WTC11 (cell line): ENCODE data around the gene RASAL3. TPM values are rescaled to one million over a fixed set of nuclear protein-coding genes. Genes with fewer than 3 reads are reported as not detected.

Experiments
- ATAC-seq: fragments of 200-7000 bp; cut with Tn5 transposase; 2 replicates; pipeline ENCODE4 v1.10.0; 2021; ENCODE audit warnings: mild to moderate bottlenecking, moderate library complexity
- CTCF ChIA-PET: fragments of 300-600 bp; sonication (Branson Sonifier 250); formaldehyde crosslinking; loops from one replicate; lab custom pipeline; 2021; ENCODE audit warnings: antibody characterized with exemption; lab: Charles Lee
- POLR2A ChIA-PET: fragments of 350-600 bp; sonication (Branson Sonifier 250); formaldehyde crosslinking; loops from one replicate; lab custom pipeline; 2021; ENCODE audit warnings: antibody characterized with exemption; lab: Charles Lee
- DNase-seq: peaks from one replicate; pipeline ENCODE4 v3.0.0; 2021; ENCODE audit warnings: low spot score
- H3K27ac Mint-ChIP-seq: 2 replicates; pipeline ENCODE4 v1.8.0; 2021; ENCODE audit warnings: mixed read lengths
- H3K27me3 Mint-ChIP-seq: 2 replicates; pipeline ENCODE4 v1.8.0; 2021; ENCODE audit warnings: low read depth, mild to moderate bottlenecking, moderate library complexity, mixed read lengths
- H3K36me3 Mint-ChIP-seq: 2 replicates; pipeline ENCODE4 v1.8.0; 2021; ENCODE audit warnings: mixed read lengths
- H3K4me1 Mint-ChIP-seq: 2 replicates; pipeline ENCODE4 v1.8.0; 2022; ENCODE audit warnings: mixed read lengths
- H3K4me3 Mint-ChIP-seq: 2 replicates; pipeline ENCODE4 v1.8.0; 2021; ENCODE audit warnings: mild to moderate bottlenecking, moderate library complexity, mixed read lengths
- H3K9me3 Mint-ChIP-seq: 2 replicates; pipeline ENCODE4 v1.8.0; 2021; ENCODE audit warnings: mixed read lengths
- AFF4 ChIP-seq: sonication (generic); formaldehyde crosslinking; IDR thresholded peaks from 2 replicates; pipeline ENCODE4 v1.8.1; 2023; ENCODE audit warnings: mild to moderate bottlenecking, missing genetic modification reagents, borderline replicate concordance
- FOXJ3 ChIP-seq: sonication (generic); formaldehyde crosslinking; IDR thresholded peaks from 2 replicates; pipeline ENCODE4 v1.9.0; 2021; ENCODE audit warnings: missing genetic modification reagents, mild to moderate bottlenecking, borderline replicate concordance
- FOXK1 ChIP-seq: sonication (generic); formaldehyde crosslinking; IDR thresholded peaks from 2 replicates; pipeline ENCODE4 v1.8.0; 2022; ENCODE audit warnings: mild to moderate bottlenecking, moderate library complexity, missing genetic modification reagents
- GTF2I ChIP-seq: fragments of 250-450 bp; sonication (Bioruptor Pico); conservative IDR thresholded peaks from 2 replicates; pipeline ENCODE4 v1.4.0; 2021; ENCODE audit warnings: mild to moderate bottlenecking
- IRF2 ChIP-seq: sonication (generic); formaldehyde crosslinking; IDR thresholded peaks from 2 replicates; pipeline ENCODE4 v1.8.0; 2022; ENCODE audit warnings: low read depth, missing genetic modification reagents, borderline replicate concordance
- JUN ChIP-seq: sonication (generic); formaldehyde crosslinking; IDR thresholded peaks from 2 replicates; pipeline ENCODE4 v1.8.0; 2023; ENCODE audit warnings: mild to moderate bottlenecking, missing genetic modification reagents
- MYBL2 ChIP-seq: sonication (generic); formaldehyde crosslinking; IDR thresholded peaks from 2 replicates; pipeline ENCODE4 v1.8.1; 2023; ENCODE audit warnings: mild to moderate bottlenecking, moderate library complexity, missing genetic modification reagents
- NR3C1 ChIP-seq: sonication (generic); formaldehyde crosslinking; conservative IDR thresholded peaks from 2 replicates; pipeline ENCODE4 v1.8.1; 2023; ENCODE audit warnings: low read depth, mild to moderate bottlenecking, missing genetic modification reagents
- STAT6 ChIP-seq: sonication (generic); formaldehyde crosslinking; conservative IDR thresholded peaks from 2 replicates; pipeline ENCODE4 v1.8.1; 2023; ENCODE audit warnings: mild to moderate bottlenecking, low read depth, missing genetic modification reagents, moderate library complexity
- ZBTB21 ChIP-seq: sonication (generic); formaldehyde crosslinking; IDR thresholded peaks from 2 replicates; pipeline ENCODE4 v1.8.1; 2023; ENCODE audit warnings: mild to moderate bottlenecking, missing genetic modification reagents, borderline replicate concordance
- ZNF121 ChIP-seq: sonication (generic); formaldehyde crosslinking; IDR thresholded peaks from 2 replicates; pipeline ENCODE4 v1.8.0; 2023; ENCODE audit warnings: missing genetic modification reagents
- ZNF138 ChIP-seq: sonication (generic); formaldehyde crosslinking; conservative IDR thresholded peaks from 2 replicates; pipeline ENCODE4 v1.8.1; 2022; ENCODE audit warnings: mild to moderate bottlenecking, moderate library complexity, missing genetic modification reagents
- ZNF219 ChIP-seq: sonication (generic); formaldehyde crosslinking; IDR thresholded peaks from 2 replicates; pipeline ENCODE4 v1.8.0; 2023; ENCODE audit warnings: missing genetic modification reagents, mild to moderate bottlenecking, borderline replicate concordance
- ZNF263 ChIP-seq: sonication (generic); formaldehyde crosslinking; IDR thresholded peaks from 2 replicates; pipeline ENCODE4 v1.8.1; 2022; ENCODE audit warnings: low read depth, mild to moderate bottlenecking, moderate library complexity, missing genetic modification reagents
- ZNF512 ChIP-seq: sonication (generic); formaldehyde crosslinking; IDR thresholded peaks from 2 replicates; pipeline ENCODE4 v1.8.1; 2022; ENCODE audit warnings: missing genetic modification reagents, borderline replicate concordance
- total RNA-seq: library from RNA; stranded (reverse); gene quantifications from 3 replicates; pipeline ENCODE4 v1.2.3, GENCODE V29; 2021
- TF ChIP-seq, protein P1 (sequence below): sonication (generic); formaldehyde crosslinking; IDR thresholded peaks from 2 replicates; pipeline ENCODE4 v1.8.0; 2022; ENCODE audit warnings: mild to moderate bottlenecking, missing genetic modification reagents
- TF ChIP-seq, protein P2 (sequence below): sonication (generic); formaldehyde crosslinking; IDR thresholded peaks from 2 replicates; pipeline ENCODE4 v1.8.1; 2022; ENCODE audit warnings: mild to moderate bottlenecking, moderate library complexity, missing genetic modification reagents
- TF ChIP-seq, protein P3 (sequence below): sonication (generic); formaldehyde crosslinking; IDR thresholded peaks from 2 replicates; pipeline ENCODE4 v1.8.1; 2023; ENCODE audit warnings: mild to moderate bottlenecking, missing genetic modification reagents, moderate library complexity

Gene RASAL3
- total RNA-seq, 1 experiment from 2014 or later = 1.6 TPM

DNA sequence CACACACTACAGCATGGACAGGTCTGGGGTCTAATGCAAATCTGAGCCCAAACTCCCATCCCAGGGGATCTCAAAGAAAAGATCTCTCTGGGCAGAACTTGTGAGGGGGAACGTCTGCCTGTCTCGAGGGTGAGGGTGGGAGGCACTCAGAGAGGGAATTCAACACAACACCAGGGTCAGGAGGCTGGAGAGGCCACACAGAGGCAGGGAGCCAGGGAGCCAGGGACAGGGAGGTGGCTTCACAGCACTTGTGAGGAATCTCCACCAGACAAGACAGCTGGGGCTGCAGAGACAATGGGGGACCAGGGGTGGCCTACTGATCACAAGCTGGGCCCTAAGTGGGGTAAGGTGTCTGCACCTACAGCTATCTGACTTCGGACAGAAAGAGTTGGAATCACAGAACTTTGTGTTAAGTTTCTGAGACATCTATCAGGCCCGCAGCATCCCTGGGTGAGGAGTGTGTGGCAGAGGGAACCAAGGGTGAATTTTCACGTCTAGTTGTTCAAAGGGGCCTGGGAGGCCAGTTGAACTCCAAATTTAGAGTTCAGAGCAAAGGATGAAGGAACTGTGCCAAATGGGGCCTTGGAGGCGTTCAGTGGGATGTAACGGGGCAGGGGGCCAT, 32.8 kb downstream of the RASAL3 start (continued):
- no peak for TF ChIP-seq STAT6 (CRISPR knock-in tag)
- no peak for TF ChIP-seq ZNF219
- TF ChIP-seq MYBL2 (CRISPR knock-in tag) = no peak

DNA sequence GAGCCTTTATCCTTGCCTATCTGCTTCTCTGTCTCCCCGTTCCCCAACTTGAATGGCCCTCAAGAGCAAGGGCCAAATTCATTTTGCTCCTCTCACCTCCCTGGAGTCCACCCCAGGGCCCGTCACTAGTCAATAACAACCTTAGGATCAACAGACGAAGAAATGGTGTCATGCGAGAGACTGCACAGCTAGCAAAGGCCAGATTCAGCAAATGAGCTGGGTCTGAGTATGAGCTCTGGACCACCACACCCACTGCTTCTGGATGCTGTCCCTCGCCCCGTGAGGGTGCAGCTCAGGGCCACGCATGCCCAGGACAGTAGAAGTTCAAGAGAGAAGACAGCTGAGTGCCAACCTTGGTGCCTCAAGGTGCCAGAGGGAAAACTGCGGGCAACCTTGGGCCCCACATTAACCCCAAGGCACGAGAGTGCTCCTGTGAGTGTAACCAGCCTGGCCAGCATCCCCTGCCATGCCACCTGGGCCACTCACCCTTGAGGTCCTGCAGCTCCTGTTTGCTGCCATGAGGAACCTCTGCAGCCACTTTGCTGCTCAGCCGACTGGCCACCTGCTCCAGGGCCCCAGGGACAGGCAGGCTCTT, 33.7 kb downstream of the RASAL3 start:
- DNase-seq = no peak
- Mint-ChIP-seq H3K4me3 (peak overlapping the region; percentile 93), H3K9me3 (no peaks in the 10 kb centered on the region), H3K27ac (peak overlapping the region; percentile 15), H3K4me1 (peaks cover 17% of the 10 kb centered on the region), H3K36me3 (peaks cover 16% of the 10 kb centered on the region), H3K27me3 (no peaks in the 10 kb centered on the region; the same call in 1 of the 2 replicates)
- ChIA-PET POLR2A (interaction anchor here (1.2 kb wide), 1 partner anchor 12 kb away, joined by 3 read pairs; the partner anchor contains the start of gene AKAP8L), CTCF (interaction anchor here (2.6 kb wide), 1 partner anchor 11 kb away, joined by 14 read pairs; the partner anchor contains the start of gene AKAP8L)
- no peak for TF ChIP-seq ZNF263 (CRISPR knock-in tag)
- TF ChIP-seq FOXJ3 (CRISPR knock-in tag) = no peak
- TF ChIP-seq ZNF138 (CRISPR knock-in tag) = no peak
- no peak for TF ChIP-seq ZNF512 (CRISPR knock-in tag)
- TF ChIP-seq JUN (CRISPR knock-in tag) = no peak
- TF ChIP-seq, protein P1, sequence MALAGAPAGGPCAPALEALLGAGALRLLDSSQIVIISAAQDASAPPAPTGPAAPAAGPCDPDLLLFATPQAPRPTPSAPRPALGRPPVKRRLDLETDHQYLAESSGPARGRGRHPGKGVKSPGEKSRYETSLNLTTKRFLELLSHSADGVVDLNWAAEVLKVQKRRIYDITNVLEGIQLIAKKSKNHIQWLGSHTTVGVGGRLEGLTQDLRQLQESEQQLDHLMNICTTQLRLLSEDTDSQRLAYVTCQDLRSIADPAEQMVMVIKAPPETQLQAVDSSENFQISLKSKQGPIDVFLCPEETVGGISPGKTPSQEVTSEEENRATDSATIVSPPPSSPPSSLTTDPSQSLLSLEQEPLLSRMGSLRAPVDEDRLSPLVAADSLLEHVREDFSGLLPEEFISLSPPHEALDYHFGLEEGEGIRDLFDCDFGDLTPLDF = no peak
- TF ChIP-seq FOXK1 (CRISPR knock-in tag) = no peak
- TF ChIP-seq GTF2I (CRISPR knock-in tag) = no peak
- TF ChIP-seq, protein P2, sequence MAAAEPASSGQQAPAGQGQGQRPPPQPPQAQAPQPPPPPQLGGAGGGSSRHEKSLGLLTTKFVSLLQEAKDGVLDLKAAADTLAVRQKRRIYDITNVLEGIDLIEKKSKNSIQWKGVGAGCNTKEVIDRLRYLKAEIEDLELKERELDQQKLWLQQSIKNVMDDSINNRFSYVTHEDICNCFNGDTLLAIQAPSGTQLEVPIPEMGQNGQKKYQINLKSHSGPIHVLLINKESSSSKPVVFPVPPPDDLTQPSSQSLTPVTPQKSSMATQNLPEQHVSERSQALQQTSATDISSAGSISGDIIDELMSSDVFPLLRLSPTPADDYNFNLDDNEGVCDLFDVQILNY (CRISPR knock-in tag) = no peak
- TF ChIP-seq ZNF121 (CRISPR knock-in tag) = no peak
- TF ChIP-seq NR3C1 (CRISPR knock-in tag) = no peak
- no peak for TF ChIP-seq ZBTB21
- no peak for TF ChIP-seq IRF2 (CRISPR knock-in tag)
- TF ChIP-seq AFF4 (CRISPR knock-in tag) = no peak
- TF ChIP-seq, protein P3, sequence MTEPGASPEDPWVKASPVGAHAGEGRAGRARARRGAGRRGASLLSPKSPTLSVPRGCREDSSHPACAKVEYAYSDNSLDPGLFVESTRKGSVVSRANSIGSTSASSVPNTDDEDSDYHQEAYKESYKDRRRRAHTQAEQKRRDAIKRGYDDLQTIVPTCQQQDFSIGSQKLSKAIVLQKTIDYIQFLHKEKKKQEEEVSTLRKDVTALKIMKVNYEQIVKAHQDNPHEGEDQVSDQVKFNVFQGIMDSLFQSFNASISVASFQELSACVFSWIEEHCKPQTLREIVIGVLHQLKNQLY (CRISPR knock-in tag) = no peak
- no peak for ATAC-seq
